NCI-H748 treated with DMSO at 0.1 percent for 48 hours (cell line): ENCODE measurements around the gene NR6A1.

Experiments used
- DNase-seq: peaks from one replicate; lab custom pipeline; 2025; lab: John Stamatoyannopoulos, UW

NR6A1 gene

DNA sequence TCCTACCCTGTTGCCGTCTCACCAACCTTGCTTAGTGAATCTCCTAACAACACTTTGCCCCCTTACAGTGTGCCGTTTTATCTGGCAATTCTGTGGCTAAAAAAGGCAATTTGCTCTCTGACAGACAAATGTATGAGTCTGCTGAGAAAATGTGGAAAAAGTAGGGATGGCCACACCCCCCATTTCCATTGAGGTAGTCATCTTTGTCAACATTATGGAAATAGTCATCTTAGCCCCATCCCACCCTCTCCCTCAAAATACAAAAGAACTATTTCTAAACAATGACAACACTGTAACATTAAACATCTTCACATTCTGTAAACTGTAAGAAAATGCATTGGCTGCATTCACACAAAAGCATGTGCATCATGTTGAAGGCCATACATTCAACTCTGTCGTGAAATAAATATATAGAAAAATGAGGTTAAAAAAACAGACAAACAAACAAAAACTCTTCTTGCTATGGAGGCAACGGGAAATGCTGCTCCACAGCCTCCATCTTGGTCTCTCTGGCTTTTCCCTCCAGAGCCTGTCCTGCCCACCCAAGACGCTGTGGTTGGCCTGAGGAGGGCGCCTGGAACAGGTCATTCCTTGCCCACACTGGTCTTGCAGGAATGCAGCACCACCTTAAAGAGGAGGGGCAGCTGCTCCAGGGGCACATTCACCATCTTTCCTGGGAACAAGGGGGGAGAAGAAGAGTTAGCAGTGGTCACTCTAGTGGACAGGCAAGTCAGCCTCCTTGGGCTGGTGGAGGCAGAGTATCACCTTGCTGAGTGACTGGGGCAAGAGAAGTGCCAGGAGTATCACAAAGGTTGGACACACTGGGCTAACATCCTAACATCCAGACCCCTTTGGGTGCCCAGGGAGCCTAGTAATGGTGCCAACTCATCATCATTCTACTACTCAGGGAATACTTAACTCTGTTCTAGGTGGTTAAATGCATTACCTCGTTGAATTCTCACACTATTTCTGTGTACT is 248.7 kb downstream of the NR6A1 start:
- DNase-seq = no peak

DNA sequence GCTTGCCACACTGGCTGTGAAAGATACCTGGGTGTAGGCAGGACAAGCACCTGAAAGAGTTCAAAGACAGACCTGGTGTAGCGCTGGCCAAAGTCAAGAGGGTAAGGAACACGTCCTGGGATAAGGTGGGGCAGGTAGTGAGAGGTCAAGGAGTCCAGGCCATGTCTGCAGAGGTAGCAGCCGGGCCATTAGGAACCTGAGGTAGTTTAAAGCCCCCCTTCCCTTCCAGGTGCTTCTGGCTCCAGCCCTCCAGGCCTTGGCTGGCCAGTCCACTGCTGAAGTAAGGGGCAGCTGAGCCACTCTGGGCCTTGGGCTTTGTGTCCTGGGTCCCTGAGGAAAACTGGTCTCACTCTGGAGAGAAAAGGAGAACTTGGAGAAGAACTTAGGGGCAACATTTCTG is 250.0 kb downstream of the NR6A1 start:
- DNase-seq = no peak

DNA sequence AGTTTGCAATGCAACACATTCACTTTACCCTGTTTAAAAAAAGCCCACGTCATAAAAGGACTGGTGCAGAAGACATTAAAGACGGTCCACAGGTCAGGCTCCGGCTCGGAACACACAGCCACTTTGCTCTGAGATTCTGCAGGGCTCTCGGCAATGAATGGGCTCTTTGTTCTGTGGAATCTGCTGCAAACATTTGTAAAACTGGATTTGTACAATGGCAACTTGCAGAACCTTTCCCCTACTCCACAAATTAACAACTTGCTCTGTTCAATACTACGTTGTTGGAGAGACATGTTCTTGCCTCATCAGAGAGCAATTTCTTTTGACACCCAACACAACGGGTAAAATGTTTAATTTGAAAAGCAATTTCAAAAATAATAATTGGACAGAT is 250.9 kb downstream of the NR6A1 start:
- DNase-seq = no peak

DNA sequence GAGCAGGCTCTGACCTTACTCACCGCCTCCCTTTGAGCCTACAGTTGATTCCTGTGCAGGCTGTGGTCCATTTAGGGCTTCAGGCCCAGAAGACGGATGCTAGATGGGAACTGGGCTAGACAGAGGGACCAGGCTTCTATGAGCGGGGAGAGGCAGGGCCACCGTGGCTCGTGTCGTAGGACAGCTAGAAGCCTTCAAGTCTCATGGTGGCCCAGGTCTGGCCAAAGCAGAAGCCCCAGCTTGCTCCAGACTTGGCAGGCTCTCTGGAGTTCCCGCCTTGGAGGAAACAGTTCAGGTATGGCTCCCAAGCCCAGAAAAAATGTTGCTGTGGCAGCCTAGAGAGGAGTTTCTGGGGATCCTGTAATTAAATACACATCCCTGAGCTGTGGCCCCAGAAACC is 253.0 kb downstream of the NR6A1 start:
- no peak for DNase-seq

DNA sequence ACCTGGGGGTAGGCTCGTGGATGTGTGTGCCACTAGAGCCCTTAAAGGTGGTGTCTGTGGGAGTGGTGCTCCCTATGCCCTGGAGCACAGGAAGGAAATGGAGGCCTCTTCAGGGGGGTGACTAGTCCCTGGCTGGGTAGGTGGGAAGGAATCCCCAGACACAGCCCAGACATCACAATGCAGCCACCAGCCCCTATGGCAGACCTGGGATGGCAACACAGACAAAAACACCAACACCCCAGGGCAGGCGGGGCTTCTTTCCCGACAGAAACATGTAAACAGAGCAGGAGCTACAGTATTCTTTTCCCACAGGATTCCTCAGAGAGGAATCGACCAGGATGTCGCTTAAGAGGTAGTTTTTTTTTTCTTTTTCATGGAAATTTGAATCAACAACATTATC is 253.5 kb downstream of the NR6A1 start:
- no peak for DNase-seq

DNA sequence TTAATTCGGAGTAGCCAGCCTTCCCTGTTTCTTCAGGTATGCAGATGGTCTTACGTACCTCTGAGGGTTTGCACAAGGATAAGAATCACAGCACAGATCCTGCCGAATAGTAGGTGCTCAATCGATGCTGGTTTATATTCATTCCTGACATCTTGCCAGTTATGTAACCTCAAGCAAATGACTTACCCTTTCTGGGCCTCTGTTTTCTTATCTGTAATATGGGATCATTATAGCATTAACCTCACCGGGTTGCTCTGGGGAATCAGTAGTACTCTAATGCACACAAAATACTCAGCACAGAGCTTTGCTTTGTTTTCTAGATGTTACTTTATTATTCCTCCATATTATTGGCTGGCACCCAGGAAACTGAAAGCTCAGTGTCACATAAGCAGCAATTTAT is 256.2 kb downstream of the NR6A1 start:
- no peak for DNase-seq

DNA sequence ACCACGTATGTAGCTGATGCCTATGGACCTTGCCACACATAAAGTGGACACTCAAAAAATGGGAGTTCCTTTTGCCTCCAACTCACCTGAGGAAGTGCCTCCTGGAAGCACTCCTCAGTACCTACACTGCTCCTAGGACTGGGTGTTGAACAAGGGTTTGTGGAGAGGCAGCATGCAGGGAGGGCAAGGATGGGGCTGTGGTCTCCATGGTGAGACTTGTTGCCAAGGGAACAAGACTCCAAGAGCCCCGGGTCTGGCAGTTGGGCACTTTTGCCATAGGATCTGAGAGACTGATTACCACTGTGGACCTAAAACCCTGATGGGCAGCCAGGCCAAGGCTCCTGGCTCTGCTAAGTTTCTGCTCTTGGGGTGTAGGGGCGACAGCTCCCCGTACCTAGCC is 257.0 kb downstream of the NR6A1 start:
- DNase-seq = no peak

DNA sequence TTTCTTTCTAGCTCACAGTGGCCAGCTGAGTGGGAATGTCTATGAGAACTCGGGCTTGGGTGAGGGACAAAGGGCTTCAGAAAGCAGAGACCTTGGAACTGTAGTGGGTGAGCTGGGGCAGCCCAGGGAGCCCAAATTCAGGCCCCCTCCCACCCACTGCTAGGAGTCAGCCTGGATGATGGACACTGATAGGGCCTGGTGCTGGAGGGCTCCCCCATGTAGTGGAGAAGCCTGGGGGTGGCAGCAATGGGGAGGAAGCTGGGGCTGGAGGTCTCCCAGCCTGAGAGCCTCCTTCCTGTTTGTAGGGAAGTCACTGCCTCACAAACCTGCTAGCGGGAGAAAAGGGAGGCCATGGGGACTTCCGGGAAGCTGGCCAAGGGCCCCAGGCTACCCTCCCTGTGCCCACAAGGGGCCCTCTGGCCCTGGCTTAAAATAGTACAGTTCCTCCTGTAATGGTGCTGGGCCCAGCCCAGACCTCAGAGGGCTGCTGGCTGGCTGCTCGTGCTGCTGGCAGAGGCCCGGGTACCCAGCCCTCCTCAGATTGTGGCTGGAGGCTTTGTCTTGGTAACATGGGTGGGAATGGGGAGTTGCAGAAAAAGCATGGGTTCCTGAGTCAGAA is 257.6 kb downstream of the NR6A1 start:
- DNase-seq = no peak

DNA sequence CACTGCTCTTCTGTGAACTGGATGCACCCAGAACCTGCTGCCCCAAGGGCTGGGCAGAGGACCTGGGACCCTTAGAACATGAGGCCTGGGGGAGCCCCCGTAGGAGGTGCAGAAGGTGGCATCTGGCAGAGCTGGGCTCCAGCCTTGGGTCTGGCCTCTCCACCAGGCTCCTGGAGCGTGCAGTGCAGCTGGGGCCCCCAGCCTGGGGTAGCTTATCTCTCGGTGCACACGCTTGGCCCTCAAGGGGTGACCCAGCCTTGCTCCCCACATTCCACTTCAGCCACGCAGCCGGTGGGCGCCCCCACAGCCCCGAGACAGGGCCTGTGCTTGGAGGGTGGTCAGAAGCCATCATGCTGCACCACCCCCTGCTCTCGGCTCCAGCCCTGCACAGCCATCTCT is 258.3 kb downstream of the NR6A1 start:
- no peak for DNase-seq

DNA sequence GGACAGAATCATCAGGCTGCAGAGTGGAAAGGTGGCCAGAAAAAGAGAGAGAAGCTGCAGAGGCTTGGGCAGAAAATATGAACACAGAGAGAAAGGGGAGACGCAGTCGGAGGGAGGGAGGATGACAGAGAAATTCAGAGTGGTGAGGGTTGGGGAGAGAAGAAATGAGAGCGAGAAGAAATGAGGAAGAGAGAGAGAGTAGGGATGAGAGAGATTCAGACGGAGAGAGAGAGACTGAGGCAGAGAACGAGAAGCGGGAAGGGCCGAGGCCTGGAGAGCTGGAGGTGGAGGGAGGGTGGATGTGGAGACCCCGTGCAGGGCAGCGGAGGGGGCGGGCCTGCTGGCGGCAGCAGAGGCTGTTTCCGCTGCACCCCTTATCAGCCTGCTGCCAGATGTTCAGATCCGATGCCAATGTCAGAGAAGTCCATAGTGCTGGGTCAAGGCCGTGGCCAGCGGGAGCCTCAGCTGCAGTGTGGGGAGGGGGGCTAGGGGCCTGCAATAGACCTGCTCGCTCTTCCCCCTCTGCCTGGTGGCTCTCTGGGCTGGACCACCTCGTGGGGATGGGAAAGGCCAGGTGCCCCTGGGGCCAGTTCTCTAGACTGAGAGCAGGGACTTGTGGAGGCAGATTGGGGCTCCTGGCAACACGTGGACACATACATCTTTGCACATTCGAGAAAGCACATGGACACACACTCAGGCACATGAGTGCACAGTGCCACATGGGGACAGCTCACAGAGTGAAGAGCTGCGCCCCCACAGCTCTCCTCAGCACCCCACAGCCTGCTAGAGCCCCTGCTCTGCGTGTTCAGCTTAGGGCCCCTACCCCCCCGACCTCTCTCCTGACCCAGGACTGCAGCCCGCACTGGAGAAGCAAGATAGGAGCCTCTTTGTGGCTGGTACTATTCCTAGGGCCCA is 259.0 kb downstream of the NR6A1 start:
- DNase-seq = no peak

DNA sequence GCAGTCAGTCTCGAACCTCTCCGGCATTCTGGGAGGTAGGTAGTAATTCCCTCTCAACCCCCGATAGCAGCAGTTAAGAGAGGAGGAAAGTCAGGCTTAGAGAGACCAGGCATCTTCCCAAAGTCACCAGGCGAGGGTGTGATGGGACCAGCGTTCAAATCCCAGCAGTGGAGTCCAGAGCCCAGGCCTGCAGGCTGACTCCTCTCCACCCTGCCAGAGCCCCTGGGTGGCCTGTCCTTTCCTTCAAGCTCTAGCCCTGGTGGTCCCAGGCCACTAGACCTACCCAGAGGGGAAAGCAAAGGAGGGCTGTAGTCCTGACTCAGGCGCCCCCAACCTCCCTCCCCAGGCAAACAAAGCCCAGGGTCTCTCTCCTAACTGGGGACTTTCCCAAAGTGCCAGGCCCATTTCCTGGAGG is 259.7 kb downstream of the NR6A1 start:
- DNase-seq = no peak

DNA sequence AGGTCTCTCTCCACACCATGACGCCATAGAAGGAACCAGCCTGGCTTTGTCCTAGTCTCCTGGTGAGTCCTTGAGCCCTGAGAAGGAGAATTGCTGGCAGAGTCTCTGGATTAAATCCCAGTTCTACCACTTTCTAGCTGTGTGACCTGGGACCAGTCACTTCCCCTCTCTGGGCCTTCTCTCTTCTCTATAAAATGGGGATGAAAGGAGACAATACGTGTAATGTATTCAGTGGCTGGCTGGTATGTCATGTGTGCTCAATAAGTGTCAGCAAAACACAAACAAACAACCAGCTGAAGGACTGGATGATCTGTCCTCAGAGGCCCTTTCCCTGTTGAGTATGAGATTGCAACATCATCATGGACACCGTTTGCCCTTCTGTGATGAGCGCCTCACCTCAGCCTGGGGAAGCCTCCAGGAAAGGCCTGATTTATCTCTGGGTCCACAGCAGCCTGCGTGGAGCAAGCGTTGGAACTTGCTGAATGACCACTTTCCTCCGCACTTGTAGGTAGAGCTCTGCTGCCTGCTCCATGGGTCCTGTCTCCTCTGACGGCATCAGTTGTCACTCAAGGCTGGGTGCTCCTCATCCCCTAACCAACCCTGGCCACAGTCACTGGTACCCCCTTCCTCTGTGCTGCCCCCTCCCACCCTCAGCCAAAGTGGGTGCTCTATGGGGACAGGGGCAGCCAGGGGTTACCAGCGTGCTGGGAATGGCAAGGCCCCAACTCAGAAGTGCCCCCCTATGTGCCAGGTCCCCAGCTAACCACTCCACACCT is 260.3 kb downstream of the NR6A1 start:
- no peak for DNase-seq

DNA sequence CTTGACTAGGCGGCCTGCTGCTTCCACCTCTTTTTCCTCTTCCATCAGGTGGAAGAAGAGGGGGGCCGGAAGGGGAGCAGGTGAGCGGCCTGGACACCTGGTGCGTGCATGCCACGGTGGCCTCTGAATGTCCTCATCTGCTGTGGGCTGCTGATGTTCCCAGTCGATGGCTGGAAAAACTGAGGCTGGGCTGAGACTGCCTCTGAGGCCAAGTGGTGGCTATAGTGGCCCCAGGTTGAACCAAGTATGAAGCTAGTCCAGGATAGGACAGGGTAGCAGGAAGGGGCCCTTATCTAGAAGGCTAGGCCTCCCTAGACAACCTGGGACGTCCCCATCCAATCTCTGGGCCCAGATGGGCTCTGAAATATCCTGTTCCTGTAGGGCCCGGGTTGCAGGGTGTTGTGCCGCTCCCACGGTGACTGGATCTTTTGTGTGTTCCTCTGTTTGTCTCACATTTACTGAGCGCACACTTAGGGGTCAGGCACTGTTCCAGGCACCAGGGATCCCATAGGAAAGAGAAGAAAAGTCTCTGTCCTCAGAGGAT is 263.2 kb downstream of the NR6A1 start:
- no peak for DNase-seq

DNA sequence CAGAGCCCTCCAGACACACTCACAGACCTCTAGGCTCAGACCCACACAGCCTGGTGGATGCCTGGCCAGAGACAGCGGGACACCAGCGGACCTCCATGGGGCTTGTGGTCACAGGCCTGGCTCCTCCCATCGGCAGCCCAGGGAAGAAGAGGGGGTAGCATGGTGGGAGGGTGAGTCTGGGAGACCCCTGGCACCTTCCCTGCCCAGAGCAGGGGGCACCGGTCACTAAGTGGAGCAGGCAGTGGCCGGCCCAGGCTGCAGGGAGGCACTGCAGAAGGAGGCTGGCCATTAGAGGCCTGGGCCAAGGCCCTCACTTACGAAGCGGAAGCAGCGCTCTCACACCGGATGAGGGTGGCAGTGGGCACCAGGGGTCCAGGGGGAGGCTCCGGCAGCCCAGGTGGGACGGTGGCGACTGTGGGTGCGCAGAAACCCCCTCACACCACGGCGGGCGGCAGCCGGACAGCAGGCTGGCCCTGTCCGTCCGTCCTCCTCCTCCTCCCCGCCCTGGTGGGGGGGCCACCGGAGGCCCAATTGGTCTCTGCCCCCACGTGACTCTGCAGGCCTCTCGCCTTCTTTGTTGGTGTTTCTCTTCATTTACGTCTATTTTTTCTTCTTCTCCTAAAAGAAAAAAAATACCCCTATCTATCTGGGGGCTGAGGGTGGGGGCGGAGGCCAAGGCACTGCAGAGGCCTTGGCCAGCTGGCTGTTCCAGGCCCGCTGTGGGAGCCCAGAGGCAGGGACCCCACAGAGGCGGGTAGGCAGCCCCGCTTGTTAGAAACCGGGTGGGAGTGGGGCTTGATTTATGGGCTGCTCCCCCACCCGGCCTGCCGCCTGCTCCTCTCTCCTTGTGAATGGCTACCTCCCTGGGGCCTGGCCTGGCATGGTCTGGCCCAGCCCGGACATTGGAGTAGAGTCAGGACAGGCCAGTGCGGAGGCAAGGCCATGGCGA is 263.9 kb downstream of the NR6A1 start, which contains the start of gene NR5A1:
Gene NR5A1 (minus strand): TSS at position 469 of the 949 bp plus-strand sequence. CDS start 4,004 bp downstream, outside the sequence.
- DNase-seq = no peak

DNA sequence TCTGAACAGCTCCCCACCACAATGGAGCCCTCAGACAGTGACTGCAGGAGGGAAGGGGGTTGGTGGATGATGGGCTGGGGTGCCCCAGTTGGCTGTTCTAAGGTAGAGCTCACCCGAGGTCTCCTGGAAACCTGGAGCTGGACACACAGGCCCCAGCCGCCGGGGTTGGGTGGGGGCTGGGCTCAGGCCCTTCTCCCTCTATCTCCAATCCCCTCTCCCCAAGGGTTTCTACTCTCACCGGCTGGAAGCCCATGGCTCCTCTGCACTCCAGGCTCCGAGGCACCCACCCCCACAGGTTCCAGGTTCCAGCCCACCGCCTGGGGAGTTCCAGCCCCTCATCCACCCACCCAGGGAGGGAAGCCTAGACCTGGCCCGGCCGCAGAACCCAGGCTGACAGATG is 264.7 kb downstream of the NR6A1 start:
- DNase-seq = no peak

DNA sequence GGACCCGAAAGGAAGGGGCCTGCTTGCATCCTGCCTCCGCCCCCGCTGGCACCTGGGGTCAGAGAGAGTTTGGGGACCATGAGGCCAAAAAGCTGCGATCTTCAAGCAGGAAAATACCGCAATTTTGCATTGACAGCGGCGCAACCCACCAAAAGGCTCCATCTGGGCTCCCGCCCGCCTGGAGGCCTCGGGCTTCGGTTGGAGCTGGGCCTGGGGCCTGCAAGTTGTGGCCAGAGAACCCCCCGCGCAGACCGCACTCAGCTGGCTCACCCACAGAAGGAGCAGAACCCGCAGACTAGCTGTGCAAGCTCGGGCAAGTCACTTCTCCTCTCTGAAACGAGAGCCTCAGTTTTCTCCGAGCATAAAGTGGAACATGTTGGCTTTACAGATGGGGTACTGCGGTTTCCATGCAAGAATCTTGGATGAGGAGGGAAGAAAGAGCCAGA is 265.2 kb downstream of the NR6A1 start:
- DNase-seq = no peak

DNA sequence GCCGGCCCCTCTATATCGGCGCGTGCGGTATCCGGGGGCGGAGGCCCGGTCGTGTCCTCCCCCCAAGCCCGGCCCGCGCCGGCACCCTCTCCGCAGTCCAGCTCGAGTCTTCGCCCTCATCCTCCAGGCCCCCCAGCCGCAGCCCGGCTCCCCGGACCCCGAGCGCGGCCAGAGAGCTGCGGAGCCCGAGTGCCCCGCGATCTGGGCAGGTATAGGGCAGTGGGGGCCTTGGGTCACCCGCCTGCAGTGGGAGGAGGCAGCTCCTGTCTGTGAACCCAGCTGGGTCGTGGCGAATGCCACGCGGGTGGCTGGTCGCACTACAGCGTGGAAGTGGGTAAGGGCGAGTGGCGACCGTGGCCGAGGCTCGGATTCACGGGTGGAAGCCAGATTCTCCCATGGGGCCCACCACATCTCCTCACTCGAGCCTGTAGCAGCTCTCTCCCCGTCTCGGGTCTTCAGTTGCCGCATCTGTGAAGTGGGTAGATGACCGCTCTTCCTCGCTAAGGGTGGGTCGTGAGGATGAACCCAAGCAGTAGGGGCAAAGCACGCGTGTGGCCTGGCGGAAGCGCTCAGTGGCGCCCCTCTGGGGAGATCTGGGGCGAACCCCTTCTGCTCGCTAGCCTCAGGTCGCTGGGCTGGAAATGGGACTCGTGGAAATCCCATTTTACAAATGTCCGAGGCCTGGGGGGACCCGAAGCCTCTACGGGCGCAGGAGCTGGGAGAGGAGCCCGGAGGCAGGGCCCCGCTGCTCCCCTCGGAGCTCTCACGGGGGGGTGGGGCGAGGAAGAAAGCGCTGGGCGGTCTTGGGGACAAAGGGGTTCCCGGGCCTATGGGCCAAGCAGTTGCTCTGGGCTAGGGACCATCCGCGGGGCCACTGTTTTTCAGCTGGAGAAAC is 265.9 kb downstream of the NR6A1 start:
- DNase-seq = no peak

DNA sequence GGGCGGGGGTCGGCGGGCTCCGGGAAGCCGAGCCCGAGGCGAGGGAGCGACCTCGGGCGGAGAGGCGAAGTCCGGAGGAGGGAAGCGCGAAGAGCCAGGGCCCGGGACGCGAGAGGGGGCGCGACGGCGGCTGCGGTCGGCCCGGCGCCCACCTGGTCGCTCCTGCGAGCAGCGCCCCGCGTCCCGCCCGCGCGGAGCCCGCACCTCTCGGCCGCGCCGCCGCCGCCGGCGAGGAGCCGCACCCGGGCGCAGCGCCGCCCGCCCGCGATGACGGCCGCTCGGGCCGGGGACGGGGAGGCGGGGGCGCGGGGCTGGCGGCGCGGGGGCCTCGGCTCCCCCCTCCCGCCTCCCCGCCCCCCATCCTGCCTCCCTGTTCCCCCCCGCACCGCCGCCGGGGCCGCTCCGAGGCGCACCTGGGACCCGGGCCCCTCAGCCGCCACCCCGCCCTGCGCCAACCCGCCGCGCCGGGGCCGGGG is 266.5 kb downstream of the NR6A1 start:
- DNase-seq = no peak
